Measurements from ENCODE around the gene SLC29A1. TPM values are rescaled to one million over a fixed set of nuclear protein-coding genes. Genes with fewer than 3 reads are reported as not detected.

Gene SLC29A1
- total RNA-seq, 1 experiment from 2014 or later = 130 TPM

- no peaks in the 10 kb centered on the region for H3K9me3 ChIP-seq
- H3K27me3 ChIP-seq = no peaks in the 10 kb centered on the region
- peak overlapping the region; percentile 96 for H3K4me3 ChIP-seq
- peaks cover 80% of the 10 kb centered on the region for H3K36me3 ChIP-seq
- DNase-seq = peak; percentile 73
These were observed 31.9 kb downstream of the SLC29A1 start for GRCh38 chr6:44255105-44255808.

GRCh38 chr6:44255871-44256774 is 32.7 kb downstream of the SLC29A1 start:
- Histone ChIP-seq H3K9me3 (no peaks in the 10 kb centered on the region), H3K4me3 (peak overlapping the region; percentile 96), H3K36me3 (peaks cover 73% of the 10 kb centered on the region), H3K27me3 (no peaks in the 10 kb centered on the region)
- DNase-seq = peak; percentile 73

GRCh38 chr6:44256775-44257024 is 33.3 kb downstream of the SLC29A1 start:
- no peak for DNase-seq
- Histone ChIP-seq H3K4me3 (peak overlapping the region; percentile 96), H3K9me3 (no peaks in the 10 kb centered on the region), H3K36me3 (peaks cover 73% of the 10 kb centered on the region), H3K27me3 (no peaks in the 10 kb centered on the region)

GRCh38 chr6:44257025-44257752 is 33.8 kb downstream of the SLC29A1 start, which contains the start of gene SLC35B2:
SLC35B2 (minus strand) TSS chr6:44257528; CDS start chr6:44257410, 118 bp downstream.
- DNase-seq = peak; percentile 98
- Histone ChIP-seq H3K27me3 (no peaks in the 10 kb centered on the region), H3K36me3 (peaks cover 72% of the 10 kb centered on the region), H3K9me3 (no peaks in the 10 kb centered on the region), H3K4me3 (peak within 1 kb of the TSS; percentile 96)

GRCh38 chr6:44257753-44258324 is 34.4 kb downstream of the SLC29A1 start:
- Histone ChIP-seq H3K36me3 (peaks cover 67% of the 10 kb centered on the region), H3K4me3 (peak overlapping the region; percentile 96)

GRCh38 chr6:44258325-44258863 is 35.0 kb downstream of the SLC29A1 start:
- peaks cover 61% of the 10 kb centered on the region for H3K36me3 ChIP-seq
- no peak overlapping the region for H3K4me3 ChIP-seq
- no peak for DNase-seq
- H3K27me3 ChIP-seq = no peaks in the 10 kb centered on the region
- H3K9me3 ChIP-seq = no peaks in the 10 kb centered on the region

More at GRCh38 chr6:44257753-44258324, 34.4 kb downstream of the SLC29A1 start:
- DNase-seq = no peak
- Histone ChIP-seq H3K9me3 (no peaks in the 10 kb centered on the region), H3K27me3 (no peaks in the 10 kb centered on the region)

- no peak for DNase-seq
- H3K36me3 ChIP-seq = peaks cover 58% of the 10 kb centered on the region
- H3K9me3 ChIP-seq = no peaks in the 10 kb centered on the region
- no peak overlapping the region for H3K4me3 ChIP-seq
- no peaks in the 10 kb centered on the region for H3K27me3 ChIP-seq
These were observed 35.5 kb downstream of the SLC29A1 start for GRCh38 chr6:44258921-44259320.

GRCh38 chr6:44260011-44260410 is 36.6 kb downstream of the SLC29A1 start:
- H3K4me3 ChIP-seq = no peak overlapping the region
- H3K36me3 ChIP-seq = peaks cover 47% of the 10 kb centered on the region
- H3K27me3 ChIP-seq = no peaks in the 10 kb centered on the region

GRCh38 chr6:44260451-44261297 is 37.3 kb downstream of the SLC29A1 start:
- DNase-seq = no peak
- H3K36me3 ChIP-seq = peaks cover 40% of the 10 kb centered on the region
- H3K27me3 ChIP-seq = no peaks in the 10 kb centered on the region
- no peak overlapping the region for H3K4me3 ChIP-seq
- no peaks in the 10 kb centered on the region for H3K9me3 ChIP-seq

More at GRCh38 chr6:44260011-44260410, 36.6 kb downstream of the SLC29A1 start:
- no peaks in the 10 kb centered on the region for H3K9me3 ChIP-seq
- no peak for DNase-seq

- Histone ChIP-seq H3K9me3 (no peaks in the 10 kb centered on the region), H3K4me3 (no peak overlapping the region), H3K27me3 (peaks cover under 1% of the 10 kb centered on the region; the same call in 1 of the 2 replicates), H3K36me3 (peaks cover 31% of the 10 kb centered on the region)
- no peak for DNase-seq
These were observed 38.2 kb downstream of the SLC29A1 start for GRCh38 chr6:44261581-44261980.

GRCh38 chr6:44262467-44263353 is 39.3 kb downstream of the SLC29A1 start:
- H3K4me3 ChIP-seq = no peak overlapping the region
- no peak for DNase-seq
- H3K9me3 ChIP-seq = no peaks in the 10 kb centered on the region
- peaks cover 25% of the 10 kb centered on the region for H3K36me3 ChIP-seq
- peaks cover 4% of the 10 kb centered on the region for H3K27me3 ChIP-seq

GRCh38 chr6:44263354-44264100 is 40.1 kb downstream of the SLC29A1 start:
- Histone ChIP-seq H3K36me3 (peaks cover 25% of the 10 kb centered on the region), H3K9me3 (no peaks in the 10 kb centered on the region), H3K27me3 (peaks cover 8% of the 10 kb centered on the region), H3K4me3 (no peak overlapping the region; the same call in 1 of the 2 replicates)
- peak; percentile 53 for DNase-seq

- Histone ChIP-seq H3K9me3 (no peaks in the 10 kb centered on the region), H3K4me3 (peak overlapping the region; percentile 72), H3K27me3 (peaks cover 17% of the 10 kb centered on the region), H3K36me3 (peaks cover 22% of the 10 kb centered on the region)
- no peak for DNase-seq
These were observed 41.0 kb downstream of the SLC29A1 start for GRCh38 chr6:44264154-44265006.
